MCF 10A (cell line): ENCODE results near the gene KLRF2. TPM values are rescaled to one million over a fixed set of nuclear protein-coding genes. Genes with fewer than 3 reads are reported as not detected.

Experiments used
- BruUV-seq: library from RNA; stranded (reverse); fragments of 400-500 nt; replicated peaks from 2 replicates; lab custom pipeline; 2021; lab: Mats Ljungman, UMichigan
- CTCF ChIA-PET: fragments of 300-600 bp; sonication (Branson Sonifier 250); formaldehyde crosslinking; extraction: SDS; loops from one replicate; lab custom pipeline; 2021; ENCODE audit warnings: antibody characterized with exemption, inconsistent platforms; lab: Yijun Ruan, JAX
- POLR2A ChIA-PET: fragments of 300-600, 350-650 bp; sonication (Branson Sonifier 250); formaldehyde crosslinking; extraction: SDS; loops from one replicate; lab custom pipeline; 2020; ENCODE audit warnings: antibody characterized with exemption, inconsistent platforms; lab: Yijun Ruan, JAX
- DNase-seq: peaks from one replicate; pipeline ENCODE4 v3.0.0-alpha.2; 2018; ENCODE audit not compliant: unreplicated experiment
- H3K27ac Mint-ChIP-seq: one replicate; pipeline ENCODE4 v1.8.0; 2022; ENCODE audit warnings: mild to moderate bottlenecking, low read depth, mixed read lengths; ENCODE audit not compliant: unreplicated experiment
- H3K27me3 Mint-ChIP-seq: one replicate; pipeline ENCODE4 v1.8.0; 2022; ENCODE audit warnings: mixed read lengths; ENCODE audit not compliant: insufficient read depth, unreplicated experiment
- H3K36me3 Mint-ChIP-seq: one replicate; pipeline ENCODE4 v1.8.0; 2022; ENCODE audit warnings: mild to moderate bottlenecking, moderate library complexity, mixed read lengths; ENCODE audit not compliant: insufficient read depth, unreplicated experiment
- H3K4me1 Mint-ChIP-seq: one replicate; pipeline ENCODE4 v1.8.0; 2022; ENCODE audit warnings: mixed read lengths; ENCODE audit not compliant: insufficient read depth, unreplicated experiment
- H3K4me3 Mint-ChIP-seq: one replicate; pipeline ENCODE4 v1.8.0; 2022; ENCODE audit warnings: mild to moderate bottlenecking, moderate library complexity, mixed read lengths; ENCODE audit not compliant: unreplicated experiment
- H3K9me3 Mint-ChIP-seq: one replicate; pipeline ENCODE4 v1.8.0; 2022; ENCODE audit warnings: mixed read lengths; ENCODE audit not compliant: unreplicated experiment
- CTCF ChIP-seq: fragments of 200-600 bp; IDR thresholded peaks from one replicate; pipeline ENCODE4 v1.8.0; 2022; ENCODE audit warnings: antibody characterized with exemption, mild to moderate bottlenecking; ENCODE audit not compliant: unreplicated experiment
- intact Hi-C: fragments of 100-400 bp; cut with micrococcal nuclease; formaldehyde crosslinking; loops from 2 replicates; pipeline ENCODE4 v1.14.1; 2022
- total RNA-seq: library from RNA; stranded (reverse); gene quantifications from 2 replicates; pipeline ENCODE4 v1.2.3, GENCODE V29; 2022

KLRF2 gene
- total RNA-seq, 1 experiment from 2014 or later = not detected

DNA sequence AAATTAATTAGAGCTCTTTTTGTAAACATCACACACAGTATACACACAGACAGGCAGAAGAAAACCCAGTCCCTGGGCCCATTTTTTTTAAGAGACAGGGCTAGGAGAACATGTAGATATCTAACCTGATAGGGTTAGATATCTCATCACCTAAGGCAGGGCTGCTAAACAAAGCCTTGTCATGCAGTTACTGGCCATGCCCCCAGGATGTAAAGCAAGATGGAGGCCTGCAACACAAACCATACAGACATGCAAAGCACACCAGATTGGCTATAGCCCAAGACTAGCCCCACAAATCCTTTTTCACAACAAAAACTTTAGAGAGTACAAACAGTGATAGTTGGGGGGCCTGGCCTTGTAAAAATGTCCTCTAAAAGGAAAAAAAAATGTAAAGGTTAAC is 30.4 kb downstream of the KLRF2 start:
- Mint-ChIP-seq H3K9me3 (peaks cover 17% of the 10 kb centered on the region), H3K27me3 (no peaks in the 10 kb centered on the region), H3K4me1 (no peaks in the 10 kb centered on the region), H3K27ac (no peak overlapping the region), H3K36me3 (no peaks in the 10 kb centered on the region), H3K4me3 (no peak overlapping the region)
- no TSS peak for BruUV-seq
- ChIA-PET CTCF (interaction anchor here (0.8 to 1.1 kb wide), 3 partner anchors 9 to 161 kb away, joined by 3 to 4 read pairs (median 3); no protein-coding TSS in a partner anchor), POLR2A (no interaction called here)
- intact Hi-C loops = no loop called here
- no peak for DNase-seq
- no peak for TF ChIP-seq CTCF

DNA sequence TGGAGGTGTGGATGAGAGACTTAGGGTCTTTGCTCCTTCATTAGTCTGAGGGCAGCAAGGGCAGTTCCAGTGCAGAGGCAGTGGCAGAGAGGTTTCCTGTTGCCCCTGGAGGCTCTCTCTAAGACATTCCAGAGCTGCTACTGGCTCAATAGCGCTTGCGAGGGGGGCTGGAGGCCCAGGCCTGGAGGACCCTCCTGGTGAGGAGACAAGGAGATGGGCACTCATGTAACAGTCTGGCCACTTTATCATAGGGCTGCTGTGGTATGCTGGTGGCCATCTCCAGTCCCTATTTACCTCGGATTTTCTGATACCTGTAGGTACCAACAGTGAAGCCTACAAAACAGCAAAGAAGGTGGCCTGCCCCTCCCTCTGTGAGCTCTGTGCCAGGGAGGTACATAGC is 38.2 kb downstream of the KLRF2 start:
- no peak for DNase-seq
- ChIA-PET CTCF (interaction anchor here (3.3 to 6.3 kb wide), 2 partner anchors 105 to 169 kb away, joined by 20 to 46 read pairs; no protein-coding TSS in a partner anchor), POLR2A (no interaction called here)
- intact Hi-C loops = no loop called here
- H3K36me3 Mint-ChIP-seq = no peaks in the 10 kb centered on the region
- no peaks in the 10 kb centered on the region for H3K27me3 Mint-ChIP-seq
- H3K4me1 Mint-ChIP-seq = no peaks in the 10 kb centered on the region
- no peak overlapping the region for H3K4me3 Mint-ChIP-seq
- TF ChIP-seq CTCF = no peak
- H3K27ac Mint-ChIP-seq = no peak overlapping the region
- no peaks in the 10 kb centered on the region for H3K9me3 Mint-ChIP-seq
- BruUV-seq = no TSS peak

DNA sequence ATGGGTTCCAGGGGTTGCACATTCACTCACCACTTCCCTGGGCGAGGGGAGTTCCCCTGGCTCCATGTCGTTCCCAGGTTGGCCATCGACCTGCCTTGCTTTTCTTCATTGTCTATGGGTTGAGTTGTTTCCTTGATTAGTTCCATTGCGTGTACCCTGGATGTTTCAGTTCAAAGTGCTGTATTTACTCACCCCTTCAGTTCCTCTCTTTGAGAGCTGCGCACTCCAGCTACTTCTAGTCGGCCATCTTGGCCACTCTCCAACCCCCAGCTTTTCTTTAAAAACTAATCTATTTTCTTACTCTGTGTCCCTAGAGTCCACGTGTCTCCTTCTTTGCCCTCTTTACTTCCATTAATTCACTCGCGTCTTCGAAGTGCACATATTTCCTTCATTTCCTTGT is 39.2 kb downstream of the KLRF2 start:
- H3K27ac Mint-ChIP-seq = no peak overlapping the region
- peaks cover under 1% of the 10 kb centered on the region for H3K4me1 Mint-ChIP-seq
- H3K36me3 Mint-ChIP-seq = no peaks in the 10 kb centered on the region
- no peaks in the 10 kb centered on the region for H3K9me3 Mint-ChIP-seq
- no peak for TF ChIP-seq CTCF
- no peak for DNase-seq
- BruUV-seq = no TSS peak
- H3K27me3 Mint-ChIP-seq = no peaks in the 10 kb centered on the region
- intact Hi-C loops = no loop called here
- POLR2A ChIA-PET = no interaction called here
- H3K4me3 Mint-ChIP-seq = no peak overlapping the region
- CTCF ChIA-PET = interaction anchor here (0.7 to 6.3 kb wide), 6 partner anchors 9 to 217 kb away, joined by 3 to 46 read pairs (median 4); no protein-coding TSS in a partner anchor

GRCh38 chr12:9922429-9922828 is 41.1 kb downstream of the KLRF2 start:
- ChIA-PET CTCF (interaction anchor here (0.6 to 6.3 kb wide), 5 partner anchors 71 to 651 kb away, joined by 3 to 46 read pairs (median 8); no protein-coding TSS in a partner anchor), POLR2A (interaction anchor here (0.6 kb wide), 1 partner anchor 266 kb away, joined by 3 read pairs; no protein-coding TSS in a partner anchor)
- no peak for TF ChIP-seq CTCF
- Mint-ChIP-seq H3K9me3 (no peaks in the 10 kb centered on the region), H3K4me3 (no peak overlapping the region), H3K27ac (no peak overlapping the region), H3K4me1 (peaks cover 6% of the 10 kb centered on the region), H3K36me3 (no peaks in the 10 kb centered on the region), H3K27me3 (no peaks in the 10 kb centered on the region)
- DNase-seq = no peak
- intact Hi-C loops = no loop called here
- BruUV-seq = no TSS peak
